Measurements from ENCODE around the gene PDLIM7. TPM values are rescaled to one million over a fixed set of nuclear protein-coding genes. Genes with fewer than 3 reads are reported as not detected.

The PDLIM7 gene
- total and polyA plus RNA-seq, 2 of the 8 experiments (the other 6 are each of a cell fraction or from before 2014, with no cell fraction given), result 67.3 to 94.2 TPM

DNA sequence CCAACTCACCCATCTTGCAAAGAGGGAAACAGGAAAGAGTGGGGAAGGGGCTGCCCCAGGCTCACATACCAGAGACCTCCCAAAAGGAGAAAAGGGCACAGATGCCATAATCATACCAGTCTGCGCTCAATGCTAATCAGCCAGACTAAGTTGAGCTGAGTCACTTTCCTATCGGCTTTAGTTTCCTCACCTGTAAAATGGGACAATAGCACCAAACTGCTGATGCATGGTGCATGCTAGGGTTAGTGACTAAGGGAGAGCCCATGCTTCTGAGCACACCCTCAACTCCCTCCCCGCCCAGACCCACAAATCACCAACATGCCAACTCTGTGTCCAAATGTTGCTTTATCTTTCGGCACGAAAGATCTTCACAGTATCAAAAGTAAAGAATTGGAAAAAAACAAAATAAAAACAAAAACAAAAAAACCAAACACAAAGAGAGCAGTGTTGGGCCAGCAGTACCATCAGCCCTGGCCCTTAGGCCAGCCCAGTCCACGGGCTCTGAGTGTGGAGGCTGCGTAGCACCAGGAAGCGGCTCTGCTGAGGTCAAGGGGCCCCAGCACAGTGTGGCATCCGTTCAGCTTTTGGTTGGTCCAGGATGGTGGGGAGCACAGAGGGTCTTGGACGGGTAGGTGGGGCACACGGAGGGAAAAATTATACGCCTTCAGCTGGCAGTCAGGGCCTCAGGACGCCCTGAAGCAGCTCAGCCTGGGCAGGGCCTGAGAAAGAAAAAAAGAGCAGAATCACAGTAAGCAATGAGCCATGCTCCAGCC, 22.2 kb upstream of the PDLIM7 start (continued):
- TF ChIP-seq NANOG (IDR thresholded peaks at IDR 0.05; ENCODE audit: insufficient read depth, low read depth, low read length, poor library complexity, severe bottlenecking), result no peak
- TF ChIP-seq CHD2 (IDR thresholded peaks at IDR 0.05; ENCODE audit: low read length), result no peak
- TF ChIP-seq, protein P1, sequence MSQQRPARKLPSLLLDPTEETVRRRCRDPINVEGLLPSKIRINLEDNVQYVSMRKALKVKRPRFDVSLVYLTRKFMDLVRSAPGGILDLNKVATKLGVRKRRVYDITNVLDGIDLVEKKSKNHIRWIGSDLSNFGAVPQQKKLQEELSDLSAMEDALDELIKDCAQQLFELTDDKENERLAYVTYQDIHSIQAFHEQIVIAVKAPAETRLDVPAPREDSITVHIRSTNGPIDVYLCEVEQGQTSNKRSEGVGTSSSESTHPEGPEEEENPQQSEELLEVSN (IDR thresholded peaks at IDR 0.05), result no peak
- no peak for TF ChIP-seq RNF2 (IDR thresholded peaks at IDR 0.05; ENCODE audit: borderline replicate concordance, low read depth, low read length, missing control alignments, poor library complexity, severe bottlenecking)

Data from H1 (cell line).